Liver (tissue), 9 donors: ENCODE measurements around the gene TPST1. TPM values are rescaled to one million over a fixed set of nuclear protein-coding genes. Genes with fewer than 3 reads are reported as not detected.
"Not testable (repeated sequence)": the region's sequence is repeated elsewhere in the genome, so short reads cannot be mapped to it uniquely, and the experiment has no call there.

Experiments
- DNase-seq: peaks from one replicate; pipeline ENCODE4 v3.0.0-alpha.2; 2017; ENCODE audit warnings: low spot score
- H3K27ac ChIP-seq, 2 donors: one replicate each; pipeline ENCODE4 v1.7.0; 2013; ENCODE audit warnings: inconsistent platforms in 2 of 2, low read length in 2 of 2, control low read depth in 1 of 2, low read depth in 1 of 2, mild to moderate bottlenecking in 1 of 2
- H3K27me3 ChIP-seq, 4 donors: one replicate each; pipeline versions ENCODE4 v1.6.1 to v1.7.0; 2013; ENCODE audit warnings: low read length in 3 of 4, inconsistent platforms in 1 of 4, mild to moderate bottlenecking in 1 of 4, moderate library complexity in 1 of 4; ENCODE audit not compliant: control insufficient read depth in 4 of 4, insufficient read depth in 4 of 4
- H3K36me3 ChIP-seq, 4 donors: one replicate each; pipeline versions ENCODE4 v1.6.1 to v1.7.0; 2013; ENCODE audit warnings: low read length in 3 of 4, mild to moderate bottlenecking in 3 of 4, low read depth in 1 of 4, moderate library complexity in 1 of 4; ENCODE audit not compliant: control insufficient read depth in 4 of 4, insufficient read depth in 3 of 4
- H3K4me1 ChIP-seq, 4 donors: one replicate each; pipeline versions ENCODE4 v1.6.1 to v1.7.0; 2013; ENCODE audit warnings: low read length in 3 of 4, mild to moderate bottlenecking in 3 of 4, moderate library complexity in 1 of 4; ENCODE audit not compliant: control insufficient read depth in 4 of 4, insufficient read depth in 4 of 4
- H3K4me3 ChIP-seq, 3 donors: one replicate each; pipeline versions ENCODE4 v1.6.1 to v1.7.0; 2013; ENCODE audit warnings: low read length in 3 of 3, control low read depth in 1 of 3, low read depth in 1 of 3, mild to moderate bottlenecking in 1 of 3
- H3K9ac ChIP-seq, 2 donors: one replicate each; pipeline ENCODE4 v1.7.0; 2013; ENCODE audit warnings: low read length in 2 of 2, mild to moderate bottlenecking in 2 of 2, moderate library complexity in 2 of 2, control low read depth in 1 of 2, low read depth in 1 of 2
- H3K9me3 ChIP-seq, 4 donors: one replicate each; pipeline versions ENCODE4 v1.6.1 to v1.7.0; 2013; ENCODE audit warnings: low read length in 3 of 4; ENCODE audit not compliant: control insufficient read depth in 4 of 4
- ATF3 ChIP-seq: IDR thresholded peaks from 2 replicates; pipeline ENCODE4 v1.6.1; 2016; ENCODE audit warnings: antibody characterized with exemption
- EGR1 ChIP-seq, 2 donors: IDR thresholded peaks; 2 replicates each; pipeline ENCODE4 v1.6.1; 2016 to 2018; ENCODE audit warnings: antibody characterized with exemption in 2 of 2, low read depth in 2 of 2
- FOXA1 ChIP-seq: IDR thresholded peaks from 2 replicates; pipeline ENCODE4 v1.6.1; 2016; ENCODE audit warnings: antibody characterized with exemption
- FOXA2 ChIP-seq: IDR thresholded peaks from 2 replicates; pipeline ENCODE4 v1.6.1; 2016; ENCODE audit warnings: antibody characterized with exemption
- GABPA ChIP-seq, 2 donors: IDR thresholded peaks in 1 of 2; conservative IDR thresholded peaks in 1 of 2; 2 replicates each; pipeline ENCODE4 v1.6.1; 2016; ENCODE audit warnings: antibody characterized with exemption in 2 of 2, mild to moderate bottlenecking in 1 of 2, moderate library complexity in 1 of 2
- HNF4A ChIP-seq, 2 donors: conservative IDR thresholded peaks; 2 replicates each; pipeline ENCODE4 v1.6.1; 2016; ENCODE audit warnings: antibody characterized with exemption in 2 of 2, mild to moderate bottlenecking in 2 of 2
- HNF4G ChIP-seq: IDR thresholded peaks from 2 replicates; pipeline ENCODE4 v1.6.1; 2016; ENCODE audit warnings: antibody characterized with exemption
- JUND ChIP-seq, 2 donors: IDR thresholded peaks; 2 replicates each; pipeline ENCODE4 v1.6.1; 2016; ENCODE audit warnings: antibody characterized with exemption in 2 of 2
- NR2F2 ChIP-seq: IDR thresholded peaks from 2 replicates; pipeline ENCODE4 v1.6.1; 2016; ENCODE audit warnings: antibody characterized with exemption
- RAD21 ChIP-seq, 2 donors: IDR thresholded peaks; 2 replicates each; pipeline ENCODE4 v1.6.1; 2016; ENCODE audit warnings: antibody characterized with exemption in 2 of 2, mild to moderate bottlenecking in 2 of 2
- REST ChIP-seq: IDR thresholded peaks from 2 replicates; pipeline ENCODE4 v1.6.1; 2016; ENCODE audit warnings: antibody characterized with exemption, mild to moderate bottlenecking
- RXRA ChIP-seq, 2 donors: IDR thresholded peaks; 2 replicates each; pipeline ENCODE4 v1.6.1; 2017 to 2018; ENCODE audit warnings: antibody characterized with exemption in 2 of 2, mild to moderate bottlenecking in 1 of 2
- TAF1 ChIP-seq: conservative IDR thresholded peaks from 2 replicates; pipeline ENCODE4 v1.6.1; 2016; ENCODE audit warnings: antibody characterized with exemption, mild to moderate bottlenecking
- YY1 ChIP-seq: IDR thresholded peaks from 2 replicates; pipeline ENCODE4 v1.6.1; 2016; ENCODE audit warnings: antibody characterized with exemption, mild to moderate bottlenecking
- WGBS: extraction: QIAGEN DNeasy Blood & Tissue Kit; methylation state at CpG from one replicate; pipeline ENCODE4 v1.1.7; 2013; 5-methylcytosine and 5-hydroxymethylcytosine counted together
- polyA plus RNA-seq, 2 donors: library from polyadenylated mRNA; stranded (reverse) in 1 of 2; unstranded in 1 of 2; fragments of 200-250 nt in 1 of 2; fragments of >200 nt in 1 of 2; fragmentation: Nextera tagmentation in 1 of 2; extraction: Ambion mirVana in 1 of 2; gene quantifications; one replicate each; pipeline versions ENCODE4 v1.2.1 to v1.2.3, GENCODE V29; 2013 to 2015
- total RNA-seq, 2 donors: library from RNA; depleted of rRNA; stranded (reverse); fragments of >200 nt; gene quantifications; one replicate each; pipeline ENCODE4 v1.2.3, GENCODE V29; 2014
- TF ChIP-seq, protein P1 (sequence below): IDR thresholded peaks from 2 replicates; pipeline ENCODE4 v1.6.1; 2016; ENCODE audit warnings: antibody characterized with exemption
- TF ChIP-seq, protein P2 (sequence below): IDR thresholded peaks from 2 replicates; pipeline ENCODE4 v1.6.1; 2016; ENCODE audit warnings: antibody characterized with exemption
- TF ChIP-seq, protein P3 (sequence below): fragments of 150-350 bp; IDR thresholded peaks from 2 replicates; pipeline ENCODE4 v1.5.1; 2017; ENCODE audit warnings: improper control_type of control experiment, low read depth, low read length; ENCODE audit not compliant: missing input control
- donor health status: healthy.
- donor health status: healthy.
- donor health status: healthy.
- donor health status: healthy.
- donor health status: healthy.

TPST1 gene
- total and polyA plus RNA-seq, 4 donors: 23.8 to 62.5 (median 25.7) TPM

DNA sequence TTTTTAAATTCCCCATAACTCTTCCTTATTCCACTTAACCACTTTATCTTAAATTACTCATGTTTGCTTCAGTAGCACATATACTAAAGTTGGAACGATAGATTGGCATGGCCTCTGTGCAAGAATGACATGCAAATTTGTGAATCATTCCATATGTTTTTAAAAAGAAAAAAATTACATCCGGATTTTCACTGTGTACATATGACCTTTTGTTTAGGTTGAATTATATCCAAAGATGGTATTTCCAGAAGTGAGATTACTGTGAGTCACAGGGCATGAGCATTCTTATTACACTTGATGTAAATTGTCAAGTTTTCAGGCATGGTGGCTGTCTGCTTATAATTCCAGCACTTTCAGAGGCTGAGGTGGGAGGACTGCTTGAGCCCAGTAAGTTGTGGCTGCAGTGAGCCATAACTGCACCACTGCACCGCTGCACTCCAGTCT lies 190.0 kb downstream of the TPST1 start:
- not testable (repeated sequence) for H3K9ac ChIP-seq

DNA sequence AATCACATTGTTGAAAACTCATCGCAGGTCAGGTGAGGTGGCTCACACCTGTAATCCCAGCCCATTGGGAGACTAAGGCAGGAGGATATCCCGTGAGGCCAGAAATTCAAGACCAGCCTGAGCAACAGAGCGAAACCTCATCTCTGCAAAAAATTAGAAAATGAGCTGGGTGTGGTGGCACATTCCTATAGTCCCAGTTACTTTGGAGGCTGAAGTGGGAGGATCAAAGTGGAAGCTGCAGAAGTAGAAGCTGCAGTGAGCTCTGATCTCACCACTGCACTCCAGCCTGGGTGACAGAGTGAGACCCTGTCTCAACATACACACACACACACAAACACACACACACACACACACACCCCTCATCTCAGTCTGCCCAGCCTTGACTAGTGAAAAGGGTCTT lies 190.9 kb downstream of the TPST1 start:
- H3K4me1 ChIP-seq, DNase-seq, H3K9me3 ChIP-seq, H3K4me3 ChIP-seq, H3K9ac ChIP-seq, H3K27ac ChIP-seq, H3K27me3 ChIP-seq, H3K36me3 ChIP-seq: not testable (repeated sequence)
- 97% methylated on average over 3 of the region's 3 CpGs for WGBS

More for the DNA sequence above, 190.0 kb downstream of the TPST1 start:
- H3K4me1 ChIP-seq, H3K4me3 ChIP-seq, H3K9me3 ChIP-seq, H3K36me3 ChIP-seq, H3K27ac ChIP-seq, H3K27me3 ChIP-seq, DNase-seq: not testable (repeated sequence)
- 86% methylated on average over 3 of the region's 3 CpGs for WGBS

- not testable (repeated sequence) for H3K27me3 ChIP-seq, H3K27ac ChIP-seq, DNase-seq, H3K4me3 ChIP-seq, H3K9me3 ChIP-seq, H3K9ac ChIP-seq, H3K4me1 ChIP-seq
- 90% methylated on average over 5 of the region's 5 CpGs for WGBS
- peaks cover 2 to 12% (median 5%) of the 10 kb centered on the region in 4 donors for H3K36me3 ChIP-seq
Measured at GRCh38 chr7:66398841-66399240, 193.7 kb downstream of the TPST1 start.

GRCh38 chr7:66399566-66399965 lies 194.4 kb downstream of the TPST1 start:
- no peaks in the 10 kb centered on the region for H3K27me3 ChIP-seq
- no peak for DNase-seq
- TF ChIP-seq, protein P1, sequence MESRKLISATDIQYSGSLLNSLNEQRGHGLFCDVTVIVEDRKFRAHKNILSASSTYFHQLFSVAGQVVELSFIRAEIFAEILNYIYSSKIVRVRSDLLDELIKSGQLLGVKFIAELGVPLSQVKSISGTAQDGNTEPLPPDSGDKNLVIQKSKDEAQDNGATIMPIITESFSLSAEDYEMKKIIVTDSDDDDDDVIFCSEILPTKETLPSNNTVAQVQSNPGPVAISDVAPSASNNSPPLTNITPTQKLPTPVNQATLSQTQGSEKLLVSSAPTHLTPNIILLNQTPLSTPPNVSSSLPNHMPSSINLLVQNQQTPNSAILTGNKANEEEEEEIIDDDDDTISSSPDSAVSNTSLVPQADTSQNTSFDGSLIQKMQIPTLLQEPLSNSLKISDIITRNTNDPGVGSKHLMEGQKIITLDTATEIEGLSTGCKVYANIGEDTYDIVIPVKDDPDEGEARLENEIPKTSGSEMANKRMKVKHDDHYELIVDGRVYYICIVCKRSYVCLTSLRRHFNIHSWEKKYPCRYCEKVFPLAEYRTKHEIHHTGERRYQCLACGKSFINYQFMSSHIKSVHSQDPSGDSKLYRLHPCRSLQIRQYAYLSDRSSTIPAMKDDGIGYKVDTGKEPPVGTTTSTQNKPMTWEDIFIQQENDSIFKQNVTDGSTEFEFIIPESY: no peak
- TF ChIP-seq GABPA (IDR thresholded peaks at IDR 0.05 in 1 of 2, conservative IDR thresholded peaks at IDR 0.05 in 1 of 2) (no peak), TAF1 (no peak), REST (no peak), YY1 (no peak), FOXA1 (no peak), RAD21 (IDR thresholded peaks at IDR 0.05) (no peak), RXRA (IDR thresholded peaks at IDR 0.05) (no peak), ATF3 (no peak), EGR1 (IDR thresholded peaks at IDR 0.05; ENCODE audit: low read depth in 2 of 2) (no peak), FOXA2 (no peak), HNF4A (conservative IDR thresholded peaks at IDR 0.05) (no peak), HNF4G (no peak), JUND (IDR thresholded peaks at IDR 0.05) (no peak), NR2F2 (no peak)
- TF ChIP-seq, protein P2, sequence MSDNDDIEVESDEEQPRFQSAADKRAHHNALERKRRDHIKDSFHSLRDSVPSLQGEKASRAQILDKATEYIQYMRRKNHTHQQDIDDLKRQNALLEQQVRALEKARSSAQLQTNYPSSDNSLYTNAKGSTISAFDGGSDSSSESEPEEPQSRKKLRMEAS: no peak
- TF ChIP-seq, protein P3, sequence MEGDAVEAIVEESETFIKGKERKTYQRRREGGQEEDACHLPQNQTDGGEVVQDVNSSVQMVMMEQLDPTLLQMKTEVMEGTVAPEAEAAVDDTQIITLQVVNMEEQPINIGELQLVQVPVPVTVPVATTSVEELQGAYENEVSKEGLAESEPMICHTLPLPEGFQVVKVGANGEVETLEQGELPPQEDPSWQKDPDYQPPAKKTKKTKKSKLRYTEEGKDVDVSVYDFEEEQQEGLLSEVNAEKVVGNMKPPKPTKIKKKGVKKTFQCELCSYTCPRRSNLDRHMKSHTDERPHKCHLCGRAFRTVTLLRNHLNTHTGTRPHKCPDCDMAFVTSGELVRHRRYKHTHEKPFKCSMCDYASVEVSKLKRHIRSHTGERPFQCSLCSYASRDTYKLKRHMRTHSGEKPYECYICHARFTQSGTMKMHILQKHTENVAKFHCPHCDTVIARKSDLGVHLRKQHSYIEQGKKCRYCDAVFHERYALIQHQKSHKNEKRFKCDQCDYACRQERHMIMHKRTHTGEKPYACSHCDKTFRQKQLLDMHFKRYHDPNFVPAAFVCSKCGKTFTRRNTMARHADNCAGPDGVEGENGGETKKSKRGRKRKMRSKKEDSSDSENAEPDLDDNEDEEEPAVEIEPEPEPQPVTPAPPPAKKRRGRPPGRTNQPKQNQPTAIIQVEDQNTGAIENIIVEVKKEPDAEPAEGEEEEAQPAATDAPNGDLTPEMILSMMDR: no peak
- H3K36me3 ChIP-seq: peaks cover 2 to 13% (median 6%) of the 10 kb centered on the region in 4 donors
- no peaks in the 10 kb centered on the region for H3K9me3 ChIP-seq
- no peak overlapping the region for H3K27ac ChIP-seq
- no peak overlapping the region for H3K9ac ChIP-seq
- no peaks in the 10 kb centered on the region for H3K4me1 ChIP-seq
- no peak overlapping the region for H3K4me3 ChIP-seq
